ENCODE measurements around the gene CCL20. TPM values are rescaled to one million over a fixed set of nuclear protein-coding genes. Genes with fewer than 3 reads are reported as not detected.

CCL20 gene
- total and polyA plus RNA-seq, 2 donors from 2014 or later: 2.5 to 2.7 TPM

DNA sequence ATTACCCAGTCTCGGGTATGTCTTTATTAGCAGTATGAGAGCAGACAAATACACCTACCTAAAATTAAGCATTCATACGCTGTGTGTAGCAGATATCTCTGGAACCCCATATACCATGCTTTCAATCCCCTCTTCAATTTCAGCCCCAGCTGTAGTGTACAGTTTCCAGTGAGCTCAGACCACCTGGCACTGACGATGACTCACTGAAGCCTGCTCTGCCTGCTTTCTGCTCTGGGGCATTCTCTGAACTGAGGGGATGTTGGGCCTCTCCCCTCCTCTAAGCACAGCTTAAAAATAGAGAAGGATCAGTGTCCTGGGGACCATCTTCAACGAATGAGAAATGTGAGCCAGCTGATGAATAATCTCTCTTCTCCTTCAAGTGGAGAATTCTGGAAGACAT lies 8.7 kb upstream of the CCL20 start:
- TF ChIP-seq, protein P1, sequence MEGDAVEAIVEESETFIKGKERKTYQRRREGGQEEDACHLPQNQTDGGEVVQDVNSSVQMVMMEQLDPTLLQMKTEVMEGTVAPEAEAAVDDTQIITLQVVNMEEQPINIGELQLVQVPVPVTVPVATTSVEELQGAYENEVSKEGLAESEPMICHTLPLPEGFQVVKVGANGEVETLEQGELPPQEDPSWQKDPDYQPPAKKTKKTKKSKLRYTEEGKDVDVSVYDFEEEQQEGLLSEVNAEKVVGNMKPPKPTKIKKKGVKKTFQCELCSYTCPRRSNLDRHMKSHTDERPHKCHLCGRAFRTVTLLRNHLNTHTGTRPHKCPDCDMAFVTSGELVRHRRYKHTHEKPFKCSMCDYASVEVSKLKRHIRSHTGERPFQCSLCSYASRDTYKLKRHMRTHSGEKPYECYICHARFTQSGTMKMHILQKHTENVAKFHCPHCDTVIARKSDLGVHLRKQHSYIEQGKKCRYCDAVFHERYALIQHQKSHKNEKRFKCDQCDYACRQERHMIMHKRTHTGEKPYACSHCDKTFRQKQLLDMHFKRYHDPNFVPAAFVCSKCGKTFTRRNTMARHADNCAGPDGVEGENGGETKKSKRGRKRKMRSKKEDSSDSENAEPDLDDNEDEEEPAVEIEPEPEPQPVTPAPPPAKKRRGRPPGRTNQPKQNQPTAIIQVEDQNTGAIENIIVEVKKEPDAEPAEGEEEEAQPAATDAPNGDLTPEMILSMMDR (IDR thresholded peaks at IDR 0.05; ENCODE audit: borderline replicate concordance, extremely low read depth, insufficient read depth): no peak
- Histone ChIP-seq H3K9ac (ENCODE audit: low read length in 3 of 3) (no peak overlapping the region), H3K27me3 (ENCODE audit: control insufficient read depth, insufficient read depth, low read length) (no peaks in the 10 kb centered on the region), H3K4me1 (ENCODE audit: control insufficient read depth in 2 of 3, insufficient read depth in 2 of 3, low read depth in 1 of 3, low read length in 3 of 3) (no peaks in the 10 kb centered on the region), H3K36me3 (ENCODE audit: control insufficient read depth in 2 of 3, insufficient read depth in 3 of 3, low read length in 3 of 3) (no peaks in the 10 kb centered on the region), H3K4me3 (ENCODE audit: low read length in 3 of 3) (no peak overlapping the region), H3K27ac (ENCODE audit: low read depth in 2 of 2, low read length in 2 of 2) (no peak overlapping the region), H3K9me3 (ENCODE audit: control insufficient read depth in 2 of 3, insufficient read depth in 1 of 3, low read length in 3 of 3) (no peaks in the 10 kb centered on the region)
- no peak for FAIRE-seq
- DNase-seq: no peak
- intact Hi-C loops (cut with DNase I): no loop called here

DNA sequence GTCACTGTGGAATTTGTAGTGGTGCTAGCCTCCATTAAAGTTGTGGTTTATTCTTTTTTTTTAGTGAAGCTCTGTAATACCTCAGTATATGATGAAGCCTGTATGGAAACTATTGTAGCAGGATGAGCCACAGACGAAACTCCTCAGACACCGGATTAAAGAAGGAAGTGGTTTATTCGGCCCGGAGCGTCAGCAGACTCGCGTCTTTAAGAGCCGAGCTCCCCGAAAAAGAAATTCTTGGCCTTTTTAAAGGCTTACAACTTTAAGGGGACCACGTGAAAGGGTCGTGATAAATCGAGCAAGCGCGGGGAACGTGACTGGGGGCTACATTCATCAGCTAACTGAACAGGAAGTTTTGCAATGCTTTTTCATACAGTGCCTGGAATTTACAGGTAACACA lies 8.1 kb upstream of the CCL20 start:
- H3K4me3 ChIP-seq (ENCODE audit: low read length in 3 of 3): no peak overlapping the region
- H3K27ac ChIP-seq (ENCODE audit: low read depth in 2 of 2, low read length in 2 of 2): no peak overlapping the region
- no peak overlapping the region for H3K9ac ChIP-seq (ENCODE audit: low read length in 3 of 3)
- no peaks in the 10 kb centered on the region for H3K27me3 ChIP-seq (ENCODE audit: control insufficient read depth, insufficient read depth, low read length)
- no peak for DNase-seq
- no peaks in the 10 kb centered on the region for H3K36me3 ChIP-seq (ENCODE audit: control insufficient read depth in 2 of 3, insufficient read depth in 3 of 3, low read length in 3 of 3)
- H3K9me3 ChIP-seq (ENCODE audit: control insufficient read depth in 2 of 3, insufficient read depth in 1 of 3, low read length in 3 of 3): no peaks in the 10 kb centered on the region
- TF ChIP-seq, protein P1 (IDR thresholded peaks at IDR 0.05; ENCODE audit: borderline replicate concordance, extremely low read depth, insufficient read depth): no peak
- intact Hi-C loops (cut with DNase I): no loop called here
- FAIRE-seq: no peak
- H3K4me1 ChIP-seq (ENCODE audit: control insufficient read depth in 2 of 3, insufficient read depth in 2 of 3, low read depth in 1 of 3, low read length in 3 of 3): no peaks in the 10 kb centered on the region

DNA sequence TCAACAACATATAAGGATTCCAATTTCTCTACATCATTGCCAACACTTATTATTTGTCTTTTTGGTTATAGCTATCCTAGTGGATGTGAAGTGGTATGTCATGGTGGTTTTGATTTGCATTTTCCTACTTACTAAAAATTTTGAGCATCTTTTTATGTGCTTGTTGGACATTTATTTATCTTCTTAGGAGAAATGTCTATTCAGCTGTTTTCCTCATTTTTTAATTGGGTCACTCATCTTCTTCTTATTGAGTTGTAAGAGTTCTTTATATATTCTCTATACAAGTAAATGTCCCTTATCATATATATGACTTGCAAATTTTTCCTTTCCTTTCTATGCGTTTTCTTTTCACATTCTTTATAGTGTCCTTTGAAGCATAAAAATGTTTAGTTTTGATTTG lies 4.7 kb upstream of the CCL20 start:
- no peaks in the 10 kb centered on the region for H3K27me3 ChIP-seq (ENCODE audit: control insufficient read depth, insufficient read depth, low read length)
- no peak for DNase-seq
- intact Hi-C loops (cut with DNase I): no loop called here
- no peaks in the 10 kb centered on the region for H3K36me3 ChIP-seq (ENCODE audit: control insufficient read depth in 2 of 3, insufficient read depth in 3 of 3, low read length in 3 of 3)
- TF ChIP-seq, protein P1 (IDR thresholded peaks at IDR 0.05; ENCODE audit: borderline replicate concordance, extremely low read depth, insufficient read depth): no peak
- H3K4me3 ChIP-seq (ENCODE audit: low read length in 3 of 3): no peak overlapping the region
- no peak overlapping the region for H3K9ac ChIP-seq (ENCODE audit: low read length in 3 of 3)
- no peaks in the 10 kb centered on the region for H3K9me3 ChIP-seq (ENCODE audit: control insufficient read depth in 2 of 3, insufficient read depth in 1 of 3, low read length in 3 of 3)
- H3K4me1 ChIP-seq (ENCODE audit: control insufficient read depth in 2 of 3, insufficient read depth in 2 of 3, low read depth in 1 of 3, low read length in 3 of 3): no peaks in the 10 kb centered on the region
- no peak overlapping the region for H3K27ac ChIP-seq (ENCODE audit: low read depth in 2 of 2, low read length in 2 of 2)
- FAIRE-seq: no peak

DNA sequence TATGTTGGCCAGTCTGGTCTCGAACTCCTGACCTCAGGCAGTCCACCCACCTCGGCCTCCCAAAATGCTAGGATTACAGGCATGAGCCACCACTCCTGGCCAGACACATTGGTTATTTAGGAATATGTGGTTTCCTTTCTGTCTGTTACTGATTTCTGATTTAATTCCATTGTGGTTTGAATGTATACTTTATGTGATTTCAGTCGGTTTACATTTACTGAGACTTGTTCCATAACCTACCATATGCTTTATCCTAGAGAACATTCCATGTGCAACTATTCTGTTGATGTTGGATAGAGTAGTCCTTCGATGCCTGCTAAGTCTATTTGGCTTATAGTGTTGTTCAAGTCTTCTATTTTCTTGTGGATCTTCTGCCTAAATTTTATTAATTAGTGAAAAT lies 1.6 kb upstream of the CCL20 start:
- no peak overlapping the region for H3K27ac ChIP-seq (ENCODE audit: low read depth in 2 of 2, low read length in 2 of 2)
- H3K4me1 ChIP-seq (ENCODE audit: control insufficient read depth in 2 of 3, insufficient read depth in 2 of 3, low read depth in 1 of 3, low read length in 3 of 3): no peaks in the 10 kb centered on the region
- no peaks in the 10 kb centered on the region for H3K27me3 ChIP-seq (ENCODE audit: control insufficient read depth, insufficient read depth, low read length)
- FAIRE-seq (no peak), DNase-seq (no peak)
- TF ChIP-seq, protein P1 (IDR thresholded peaks at IDR 0.05; ENCODE audit: borderline replicate concordance, extremely low read depth, insufficient read depth): no peak
- no peaks in the 10 kb centered on the region for H3K9me3 ChIP-seq (ENCODE audit: control insufficient read depth in 2 of 3, insufficient read depth in 1 of 3, low read length in 3 of 3)
- no peaks in the 10 kb centered on the region for H3K36me3 ChIP-seq (ENCODE audit: control insufficient read depth in 2 of 3, insufficient read depth in 3 of 3, low read length in 3 of 3)
- H3K9ac ChIP-seq (ENCODE audit: low read length in 3 of 3): no peak overlapping the region
- no peak overlapping the region for H3K4me3 ChIP-seq (ENCODE audit: low read length in 3 of 3)
- intact Hi-C loops (cut with DNase I): no loop called here
